Right lobe of liver (tissue), 4 donors: ENCODE data around the gene SAFB2.

Source experiments
- POLR2A ChIP-seq: fragments of 450-650 bp; IDR thresholded peaks from one replicate; pipeline ENCODE4 v1.6.1; 2017; ENCODE audit warnings: antibody characterized with exemption, mild to moderate bottlenecking
- TF ChIP-seq, protein P1 (sequence below), 4 donors: fragments of 200-600 bp in 3 of 4; fragments of 450-650 bp in 1 of 4; IDR thresholded peaks; one replicate each; pipeline versions ENCODE4 v1.5.1 to v1.8.0; 2016 to 2022; ENCODE audit warnings: antibody characterized with exemption in 4 of 4, mild to moderate bottlenecking in 2 of 4
- donor health status: DM: no; HTN: no; CAD: no.
- donor health status: DM: no; HTN: no; CAD: no.
- donor health status: DM: no; HTN: yes; CAD: no.

DNA sequence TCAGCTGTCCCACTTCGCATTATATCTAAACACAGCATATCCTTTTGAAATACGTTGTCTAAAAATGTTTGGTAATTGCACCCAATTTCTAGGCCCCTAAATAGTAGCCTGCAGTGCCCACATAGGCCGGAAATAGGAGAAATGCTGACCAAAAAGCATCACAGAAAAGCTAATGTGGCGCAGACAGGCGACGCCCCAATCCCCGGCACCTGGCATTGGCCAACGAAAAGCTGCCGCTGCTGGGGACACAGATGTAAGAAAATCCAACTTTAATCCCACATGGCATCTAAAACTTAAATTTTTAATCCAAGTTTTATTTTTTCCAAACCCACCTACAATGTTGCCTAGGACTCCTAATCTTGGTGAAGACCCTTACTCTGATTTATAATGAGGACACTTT lies 4.0 kb downstream of the SAFB2 start:
- TF ChIP-seq, protein P1, sequence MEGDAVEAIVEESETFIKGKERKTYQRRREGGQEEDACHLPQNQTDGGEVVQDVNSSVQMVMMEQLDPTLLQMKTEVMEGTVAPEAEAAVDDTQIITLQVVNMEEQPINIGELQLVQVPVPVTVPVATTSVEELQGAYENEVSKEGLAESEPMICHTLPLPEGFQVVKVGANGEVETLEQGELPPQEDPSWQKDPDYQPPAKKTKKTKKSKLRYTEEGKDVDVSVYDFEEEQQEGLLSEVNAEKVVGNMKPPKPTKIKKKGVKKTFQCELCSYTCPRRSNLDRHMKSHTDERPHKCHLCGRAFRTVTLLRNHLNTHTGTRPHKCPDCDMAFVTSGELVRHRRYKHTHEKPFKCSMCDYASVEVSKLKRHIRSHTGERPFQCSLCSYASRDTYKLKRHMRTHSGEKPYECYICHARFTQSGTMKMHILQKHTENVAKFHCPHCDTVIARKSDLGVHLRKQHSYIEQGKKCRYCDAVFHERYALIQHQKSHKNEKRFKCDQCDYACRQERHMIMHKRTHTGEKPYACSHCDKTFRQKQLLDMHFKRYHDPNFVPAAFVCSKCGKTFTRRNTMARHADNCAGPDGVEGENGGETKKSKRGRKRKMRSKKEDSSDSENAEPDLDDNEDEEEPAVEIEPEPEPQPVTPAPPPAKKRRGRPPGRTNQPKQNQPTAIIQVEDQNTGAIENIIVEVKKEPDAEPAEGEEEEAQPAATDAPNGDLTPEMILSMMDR (IDR thresholded peaks at IDR 0.05), result no peak
- TF ChIP-seq POLR2A, result no peak
